SK-N-MC (cell line): Measurements from ENCODE around the gene NSMCE4A.
A peak's percentile ranks its signal among the peaks of the same experiment; 100 is the strongest.
"Not testable (repeated sequence)": the region's sequence is repeated elsewhere in the genome, so short reads cannot be mapped to it uniquely, and the experiment has no call there.

ENCODE experiments used
- DNase-seq: peaks from one replicate; pipeline ENCODE4 v3.0.0-alpha.2; 2011; ENCODE audit warnings: low read depth, low spot score
- H3K27ac ChIP-seq: fragments of 200-600 bp; sonication (generic); 2 replicates; pipeline ENCODE4 v1.5.1; 2016; ENCODE audit warnings: mixed run types
- H3K36me3 ChIP-seq: fragments of 200-600 bp; sonication (generic); 2 replicates; pipeline ENCODE4 v1.6.1; 2017; ENCODE audit warnings: antibody characterized with exemption, low read length, mixed read lengths; ENCODE audit not compliant: insufficient read depth
- H3K4me3 ChIP-seq: fragments of 200-600 bp; sonication (generic); 2 replicates; pipeline ENCODE4 v1.5.1; 2016
- H3K9ac ChIP-seq: fragments of 200-600 bp; sonication (generic); 2 replicates; pipeline ENCODE4 v1.8.0; 2017; ENCODE audit warnings: mixed run types, mixed read lengths; ENCODE audit not compliant: insufficient read length
- H3K9me3 ChIP-seq: fragments of 200-600 bp; sonication (generic); 2 replicates; pipeline ENCODE4 v1.6.1; 2017; ENCODE audit warnings: low read depth, mild to moderate bottlenecking, antibody characterized with exemption, low read length, moderate library complexity, mixed read lengths
- EZH2 ChIP-seq: fragments of 200-600 bp; sonication (generic); IDR thresholded peaks from one replicate; pipeline ENCODE4 v1.6.1; 2017; ENCODE audit warnings: antibody characterized with exemption
- FOXP2 ChIP-seq: optimal IDR thresholded peaks from 2 replicates; pipeline ENCODE3; 2011; ENCODE audit warnings: mild to moderate bottlenecking, moderate library complexity; ENCODE audit not compliant: insufficient read depth; ENCODE audit errors: extremely low read length, control extremely low read depth
- POLR2AphosphoS5 ChIP-seq: IDR thresholded peaks from 2 replicates; pipeline ENCODE4 v1.6.1; 2012; ENCODE audit warnings: mild to moderate bottlenecking, low read depth, low read length, borderline replicate concordance

Gene NSMCE4A

GRCh38 chr10:121926157-121926556 lies 48.9 kb downstream of the NSMCE4A start:
- Histone ChIP-seq H3K27ac (no peak overlapping the region; the same call in 1 of the 2 replicates), H3K9ac (no peak overlapping the region), H3K4me3 (peak overlapping the region; percentile 79), H3K9me3 (no peaks in the 10 kb centered on the region), H3K36me3 (no peaks in the 10 kb centered on the region)
- TF ChIP-seq FOXP2 = no peak
- no peak for TF ChIP-seq POLR2AphosphoS5
- TF ChIP-seq EZH2 = no peak
- DNase-seq = no peak

GRCh38 chr10:121921238-121921931 lies 53.6 kb downstream of the NSMCE4A start:
- H3K9ac ChIP-seq = no peak overlapping the region
- H3K4me3 ChIP-seq = no peak overlapping the region
- TF ChIP-seq EZH2 (no peak), POLR2AphosphoS5 (no peak), FOXP2 (no peak)
- no peak for DNase-seq
- no peaks in the 10 kb centered on the region for H3K9me3 ChIP-seq
- no peak overlapping the region for H3K27ac ChIP-seq
- no peaks in the 10 kb centered on the region for H3K36me3 ChIP-seq

GRCh38 chr10:121919666-121920065 lies 55.4 kb downstream of the NSMCE4A start:
- Histone ChIP-seq H3K4me3 (no peak overlapping the region), H3K36me3 (no peaks in the 10 kb centered on the region), H3K9ac (no peak overlapping the region), H3K9me3 (no peaks in the 10 kb centered on the region), H3K27ac (no peak overlapping the region)
- TF ChIP-seq EZH2 = no peak
- no peak for TF ChIP-seq FOXP2
- no peak for TF ChIP-seq POLR2AphosphoS5
- no peak for DNase-seq

GRCh38 chr10:121918800-121919199 lies 56.2 kb downstream of the NSMCE4A start:
- H3K9me3 ChIP-seq, DNase-seq, H3K36me3 ChIP-seq, H3K4me3 ChIP-seq, H3K9ac ChIP-seq: not testable (repeated sequence)
- H3K27ac ChIP-seq = peak overlapping the region; percentile 98; the same call in 1 of the 2 replicates

DNA sequence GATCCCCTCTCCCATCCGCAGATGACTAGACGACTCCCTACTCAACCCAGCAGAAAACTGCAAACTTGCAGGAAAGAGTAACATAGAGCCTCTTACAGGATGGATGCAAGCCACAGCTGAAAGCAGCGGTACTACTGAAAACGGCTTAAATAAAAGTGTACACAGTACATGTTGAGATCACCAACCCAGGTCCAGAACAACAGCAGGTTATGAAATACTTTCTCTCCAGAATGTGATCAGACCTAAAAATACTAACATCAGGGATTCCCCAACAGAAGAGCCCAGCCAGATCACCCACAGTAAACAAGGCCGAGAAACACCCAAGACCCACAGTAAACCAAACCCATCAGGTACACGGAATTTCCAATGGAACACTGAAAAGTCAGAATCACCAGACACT lies 60.4 kb downstream of the NSMCE4A start:
- Histone ChIP-seq H3K27ac (no peak overlapping the region), H3K9me3 (no peaks in the 10 kb centered on the region), H3K9ac (no peak overlapping the region), H3K4me3 (no peak overlapping the region), H3K36me3 (no peaks in the 10 kb centered on the region; the same call in 1 of the 2 replicates)
- DNase-seq = no peak
- TF ChIP-seq POLR2AphosphoS5 (no peak), EZH2 (no peak), FOXP2 (no peak)

DNA sequence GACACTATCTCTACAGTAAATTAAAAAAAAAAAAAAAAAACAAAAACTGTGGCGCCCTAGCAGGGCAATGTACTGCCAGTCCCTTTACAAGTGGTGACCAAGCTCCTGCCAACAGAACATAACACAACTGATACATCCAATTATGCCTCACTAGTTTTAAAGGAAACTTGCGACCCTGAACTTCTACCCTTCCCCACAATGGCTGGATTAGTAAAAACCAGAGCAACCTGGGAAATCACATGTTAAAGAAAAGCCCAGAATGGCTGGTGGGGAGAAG lies 63.7 kb downstream of the NSMCE4A start:
- Histone ChIP-seq H3K9me3 (no peaks in the 10 kb centered on the region), H3K9ac (no peak overlapping the region), H3K27ac (no peak overlapping the region), H3K36me3 (no peaks in the 10 kb centered on the region; the same call in 1 of the 2 replicates), H3K4me3 (no peak overlapping the region)
- TF ChIP-seq FOXP2 (no peak), POLR2AphosphoS5 (no peak), EZH2 (no peak)
- no peak for DNase-seq

GRCh38 chr10:121910673-121911420 lies 64.2 kb downstream of the NSMCE4A start:
- TF ChIP-seq EZH2 (no peak), FOXP2 (no peak), POLR2AphosphoS5 (no peak)
- no peak overlapping the region for H3K27ac ChIP-seq
- H3K36me3 ChIP-seq = no peaks in the 10 kb centered on the region; the same call in 1 of the 2 replicates
- H3K4me3 ChIP-seq = no peak overlapping the region
- H3K9ac ChIP-seq = no peak overlapping the region
- H3K9me3 ChIP-seq = no peaks in the 10 kb centered on the region
- DNase-seq = no peak
